ENCODE measurements around the gene KCNQ1OT1.

Gene KCNQ1OT1

DNA sequence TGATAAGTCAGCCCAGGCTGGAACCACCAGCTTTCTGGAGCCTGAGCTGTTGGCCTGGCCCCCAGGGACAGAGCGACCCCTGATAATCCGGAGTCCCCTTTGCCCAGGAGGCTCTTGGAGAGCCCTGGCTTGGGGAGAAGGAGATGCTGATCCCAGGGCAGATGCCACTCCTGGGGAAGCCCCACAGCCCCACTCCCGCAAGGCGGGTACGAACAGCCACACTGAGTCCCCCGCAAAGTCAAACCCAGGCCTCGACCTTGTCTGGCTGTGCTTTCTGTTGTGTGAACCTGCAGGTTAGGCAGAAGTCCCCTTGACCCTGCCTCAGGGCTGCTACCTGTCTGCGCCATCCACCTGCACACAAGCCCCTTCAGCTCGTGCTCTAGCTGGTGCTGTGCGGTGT is 108.0 kb downstream of the KCNQ1OT1 start:
- DNase-seq, result no peak

DNA sequence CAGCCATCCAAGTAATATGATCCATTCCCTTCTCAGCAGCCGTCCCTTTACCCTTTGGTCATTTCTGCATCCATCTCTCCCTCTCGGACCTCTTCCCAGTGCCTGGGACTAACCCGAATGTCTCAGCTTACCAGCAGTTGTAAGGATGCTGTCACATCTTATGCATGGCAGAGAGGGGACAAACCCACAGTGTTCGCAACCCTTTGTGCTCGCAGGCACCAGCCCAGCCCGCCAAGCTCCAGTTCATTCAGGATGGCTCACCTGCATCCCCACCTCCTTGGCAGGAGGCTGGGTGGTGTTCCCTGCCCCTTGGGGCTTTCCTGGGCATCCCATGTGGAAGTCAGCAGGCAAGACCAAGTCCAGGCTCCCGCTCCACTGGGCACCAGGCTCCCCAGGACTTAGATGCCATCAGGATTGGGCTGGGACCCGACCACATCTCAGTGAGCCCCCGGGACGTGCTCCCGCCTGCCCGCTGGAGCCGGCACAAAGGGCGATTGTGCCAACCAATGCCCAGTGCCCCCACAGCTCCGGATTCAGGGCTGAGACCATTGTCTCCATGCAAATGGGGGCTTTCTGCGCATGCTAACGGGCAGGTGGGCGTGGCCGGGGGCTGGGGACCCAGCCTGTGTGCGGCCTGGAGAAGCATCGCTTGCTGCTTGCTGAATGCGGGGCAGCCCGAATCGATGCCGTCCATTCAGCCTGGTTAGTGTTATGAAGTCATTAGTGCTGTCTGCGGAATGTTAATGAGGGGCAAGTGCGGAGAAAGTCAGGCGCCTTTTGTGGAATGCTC is 108.6 kb downstream of the KCNQ1OT1 start:
- DNase-seq, result no peak

DNA sequence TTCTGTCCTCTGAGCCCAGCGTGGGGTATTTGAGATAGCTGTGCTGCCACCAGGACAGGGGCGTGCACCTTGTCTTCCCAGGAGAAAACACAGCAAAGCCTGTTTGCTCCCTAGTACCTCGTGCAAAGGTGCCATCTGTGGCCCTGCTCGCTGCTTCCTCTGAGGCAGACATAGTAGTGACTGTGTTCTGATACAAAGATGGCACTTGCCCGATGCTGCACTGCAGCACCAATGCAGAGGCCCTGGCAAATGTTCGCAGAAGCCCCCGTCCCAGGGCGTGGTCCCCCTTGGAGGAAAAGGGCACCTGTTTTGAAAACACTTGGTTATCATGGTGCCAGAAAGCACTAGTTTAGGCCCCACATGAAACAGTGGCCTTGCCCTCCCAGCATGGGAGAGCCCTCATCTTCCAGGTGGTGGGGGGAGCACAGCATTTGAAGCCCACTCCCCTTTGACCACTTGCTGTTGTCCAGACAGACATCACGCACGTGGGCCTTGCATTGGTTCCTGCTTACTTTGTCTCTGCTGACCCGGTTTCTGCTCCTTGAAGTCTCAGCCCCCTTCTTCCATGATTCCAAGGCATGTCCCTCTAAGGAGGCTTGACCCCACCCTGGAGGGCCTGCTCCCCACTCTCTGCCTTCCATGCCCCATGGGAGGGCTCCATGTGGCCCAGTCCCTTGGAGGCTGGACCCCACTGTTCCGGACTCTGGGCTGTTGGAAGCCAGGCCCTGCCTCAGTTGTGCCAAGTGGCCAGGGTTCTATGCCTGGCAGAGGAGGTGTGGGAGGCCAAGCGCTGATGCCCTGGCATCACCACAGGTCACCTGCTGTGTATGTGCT is 109.4 kb downstream of the KCNQ1OT1 start:
- DNase-seq, result no peak

DNA sequence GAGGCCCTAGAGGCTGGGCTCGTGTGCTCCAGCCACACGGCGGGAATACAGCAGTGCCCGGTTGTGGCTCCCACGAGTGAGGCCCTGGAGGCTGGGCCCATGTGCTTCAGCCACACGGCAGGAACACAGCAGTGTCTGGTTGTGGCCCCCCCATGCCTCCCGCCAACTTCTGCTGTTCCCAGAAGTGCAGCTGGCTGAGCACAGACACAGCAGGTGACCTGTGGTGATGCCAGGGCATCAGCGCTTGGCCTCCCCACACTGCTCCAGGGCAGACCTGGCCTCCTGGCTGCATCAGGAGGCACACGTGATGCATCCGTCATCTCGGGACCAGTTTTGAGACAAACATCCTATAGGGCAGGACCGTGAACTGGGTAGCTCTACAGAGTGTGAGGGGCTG is 110.3 kb downstream of the KCNQ1OT1 start:
- DNase-seq, result no peak

DNA sequence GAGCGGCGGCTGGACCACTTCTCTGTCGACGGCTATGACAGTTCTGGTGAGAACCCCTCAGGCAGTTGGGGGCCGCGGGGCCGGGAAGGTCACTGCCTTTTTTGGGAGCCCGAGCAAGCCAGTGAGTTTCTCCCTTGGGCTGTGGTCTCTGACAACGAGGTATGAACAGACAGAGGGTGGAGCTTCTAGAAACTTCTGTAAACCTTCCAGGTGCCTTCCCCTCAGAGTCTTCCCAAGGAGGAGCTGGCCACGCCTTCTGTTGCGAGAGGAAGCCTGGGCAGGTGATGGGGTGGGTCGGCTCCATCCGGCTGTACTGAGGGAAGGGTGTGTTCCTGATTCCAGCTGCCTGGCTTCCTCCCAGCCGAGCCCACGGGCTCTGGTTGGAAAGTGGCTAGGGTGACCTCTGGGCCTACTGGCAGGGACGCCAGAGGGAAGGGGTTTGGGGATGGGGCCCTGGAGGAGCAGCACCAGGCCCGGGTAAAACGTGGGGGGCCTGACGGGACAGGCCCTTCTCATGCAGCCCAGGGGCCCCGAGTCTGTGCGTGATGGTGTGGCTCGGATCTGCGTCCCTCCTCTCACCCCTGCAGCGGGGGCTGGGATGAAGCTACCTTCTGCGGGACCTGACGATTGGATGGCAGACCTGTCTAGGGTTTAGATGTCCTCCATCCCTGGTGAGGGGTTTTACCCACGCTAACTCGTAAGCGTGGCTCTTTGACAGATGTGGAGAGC is 110.8 kb downstream of the KCNQ1OT1 start:
- DNase-seq, result no peak

DNA sequence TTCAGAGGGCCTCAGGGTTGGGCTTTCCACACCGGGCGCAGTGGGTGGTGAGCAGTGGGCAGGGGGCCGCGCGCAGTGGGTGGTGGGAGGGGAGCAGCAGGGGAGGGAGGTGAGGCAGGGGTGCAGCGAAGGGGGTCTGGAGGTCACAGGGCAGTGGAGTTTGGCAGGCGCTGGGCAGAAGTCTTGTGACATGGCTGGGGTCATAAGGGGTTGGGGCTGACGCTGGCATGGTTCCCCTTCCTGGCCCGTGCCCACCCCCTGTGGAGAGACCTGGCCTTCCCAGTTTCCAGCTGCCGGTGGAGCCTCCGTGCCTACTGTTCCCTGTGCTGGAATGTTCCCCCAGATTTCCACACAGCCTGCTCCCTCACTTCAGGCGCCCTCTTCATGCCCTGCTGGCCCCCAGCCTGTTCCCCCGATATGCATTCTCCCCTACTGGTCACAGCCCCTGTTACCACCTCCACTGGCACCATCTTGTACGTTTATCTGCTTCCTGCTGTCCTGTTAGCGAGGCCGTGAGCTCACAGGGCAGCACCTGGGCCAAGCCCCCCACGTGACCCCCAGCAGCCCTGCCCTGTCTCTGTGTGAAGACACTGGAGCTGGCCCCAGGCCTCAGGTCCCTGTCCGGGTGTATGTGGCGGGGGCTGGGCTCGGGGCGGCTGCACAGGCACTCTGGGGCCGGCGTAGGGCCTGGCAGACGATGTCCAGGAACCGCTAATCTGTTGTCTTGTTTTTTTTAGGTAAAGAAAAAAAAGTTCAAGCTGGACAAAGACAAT is 111.6 kb downstream of the KCNQ1OT1 start:
- DNase-seq, result no peak

DNA sequence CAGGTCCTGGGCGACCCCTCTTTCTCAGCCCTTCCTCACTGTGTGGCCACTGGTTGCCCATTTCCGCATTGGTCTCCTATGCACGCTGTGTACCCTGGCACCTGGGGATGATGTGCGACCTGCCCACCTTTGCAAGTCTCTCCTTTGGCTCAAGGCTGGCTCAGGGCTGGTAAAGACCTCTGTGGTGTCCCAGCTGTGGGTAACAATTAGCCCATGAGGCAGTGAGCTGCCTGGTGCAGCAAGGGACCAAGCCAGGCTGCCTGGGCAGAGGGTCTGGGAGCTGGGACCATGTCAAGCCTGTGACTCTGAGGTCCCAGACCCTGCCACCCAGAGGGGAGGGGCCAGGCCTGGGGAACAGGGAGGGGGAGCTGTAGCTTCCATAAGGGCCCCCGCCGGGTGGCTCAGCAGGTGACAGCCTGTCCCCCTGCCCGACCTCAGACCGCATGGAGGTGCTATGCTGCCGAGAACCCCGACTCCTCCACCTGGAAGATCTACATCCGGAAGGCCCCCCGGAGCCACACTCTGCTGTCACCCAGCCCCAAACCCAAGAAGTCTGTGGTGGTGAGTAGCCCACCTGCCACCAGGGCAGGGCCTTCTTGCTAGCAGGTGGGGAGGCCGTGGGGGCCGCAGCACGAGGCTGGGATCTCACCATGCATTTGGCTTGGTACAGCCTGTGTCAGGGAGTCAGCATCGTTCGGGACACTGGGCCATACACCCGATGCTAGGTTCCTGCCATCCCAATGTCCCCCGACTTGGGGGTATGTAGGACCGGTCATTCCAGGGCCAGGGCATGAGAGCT is 112.5 kb downstream of the KCNQ1OT1 start:
- DNase-seq, result no peak

DNA sequence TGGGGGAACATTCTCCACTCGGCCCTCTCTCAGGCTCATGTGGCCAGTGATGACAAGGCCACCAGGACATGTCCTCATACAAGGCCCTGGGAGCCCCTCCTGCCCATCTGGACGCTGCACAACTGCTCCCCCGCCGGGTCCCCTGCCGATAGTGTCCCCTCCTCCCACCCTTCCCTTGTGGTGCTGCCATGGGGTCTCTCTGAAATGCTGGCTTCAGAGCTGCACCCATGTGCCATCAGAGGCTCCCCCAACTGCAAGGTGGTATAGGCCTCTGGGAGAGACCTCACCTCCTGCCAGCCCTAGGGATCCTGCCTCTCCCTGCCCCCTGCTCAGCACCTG is 113.0 kb downstream of the KCNQ1OT1 start:
- no peak for DNase-seq

DNA sequence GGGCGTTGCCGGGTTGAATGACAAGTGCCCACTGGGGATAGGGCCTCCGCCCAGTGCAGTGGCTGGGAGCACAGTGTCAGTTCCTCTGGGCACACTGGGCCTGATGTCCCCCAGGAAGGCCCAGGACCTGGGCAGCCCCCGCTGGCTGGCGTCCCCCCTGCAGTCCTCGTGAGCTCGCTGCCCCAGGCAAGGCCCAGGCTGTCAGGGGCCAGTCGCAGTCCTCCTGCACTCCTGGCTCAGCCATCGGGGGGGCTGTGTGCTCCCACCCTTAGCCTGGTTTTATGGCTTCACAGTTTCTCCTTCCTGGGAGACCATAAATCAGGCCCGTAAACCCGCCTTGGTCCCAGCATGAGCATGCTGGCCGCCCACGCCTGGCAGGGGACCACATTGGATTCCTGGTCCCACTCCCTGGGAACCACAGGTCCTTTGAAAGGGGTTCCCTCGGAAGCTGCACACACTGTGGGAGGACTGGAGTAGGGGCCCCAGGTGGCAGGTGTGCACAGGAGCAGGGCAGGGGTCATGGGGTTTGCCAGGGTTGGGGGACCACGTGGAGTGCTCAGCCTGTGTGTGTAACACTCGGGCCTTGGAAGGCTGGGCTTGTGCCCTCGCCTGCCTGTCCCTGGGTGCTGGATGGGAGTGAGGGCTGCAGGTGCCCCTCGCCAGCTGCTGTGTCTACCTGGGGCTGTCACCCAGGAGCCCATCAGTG is 113.6 kb downstream of the KCNQ1OT1 start:
- DNase-seq, result no peak

DNA sequence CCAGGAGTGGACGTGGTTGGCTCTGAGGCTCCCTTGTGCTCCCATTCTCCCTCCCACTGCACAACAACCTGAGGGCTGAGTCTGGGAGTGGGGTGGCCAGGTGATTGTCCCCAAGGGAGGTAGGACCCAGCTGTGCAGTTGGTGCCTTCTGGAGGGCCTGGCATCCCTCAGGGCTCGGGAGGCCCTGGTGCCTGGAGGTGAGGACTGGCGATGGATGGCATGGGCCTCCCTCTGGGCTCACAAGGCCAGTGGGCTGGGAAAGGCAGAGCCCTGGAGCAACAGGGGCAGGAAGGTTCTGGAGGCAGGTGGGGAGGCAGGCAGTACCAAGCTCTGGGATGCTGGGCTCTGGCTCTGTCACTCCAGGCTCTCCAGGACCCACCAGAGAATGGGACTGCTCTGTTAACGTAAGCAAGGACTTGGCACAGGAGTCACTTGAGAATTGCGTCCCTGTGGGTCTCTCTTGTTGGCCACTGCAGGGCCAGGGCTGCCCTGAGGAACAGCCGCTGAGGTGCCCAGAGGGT is 114.2 kb downstream of the KCNQ1OT1 start:
- no peak for DNase-seq

DNA sequence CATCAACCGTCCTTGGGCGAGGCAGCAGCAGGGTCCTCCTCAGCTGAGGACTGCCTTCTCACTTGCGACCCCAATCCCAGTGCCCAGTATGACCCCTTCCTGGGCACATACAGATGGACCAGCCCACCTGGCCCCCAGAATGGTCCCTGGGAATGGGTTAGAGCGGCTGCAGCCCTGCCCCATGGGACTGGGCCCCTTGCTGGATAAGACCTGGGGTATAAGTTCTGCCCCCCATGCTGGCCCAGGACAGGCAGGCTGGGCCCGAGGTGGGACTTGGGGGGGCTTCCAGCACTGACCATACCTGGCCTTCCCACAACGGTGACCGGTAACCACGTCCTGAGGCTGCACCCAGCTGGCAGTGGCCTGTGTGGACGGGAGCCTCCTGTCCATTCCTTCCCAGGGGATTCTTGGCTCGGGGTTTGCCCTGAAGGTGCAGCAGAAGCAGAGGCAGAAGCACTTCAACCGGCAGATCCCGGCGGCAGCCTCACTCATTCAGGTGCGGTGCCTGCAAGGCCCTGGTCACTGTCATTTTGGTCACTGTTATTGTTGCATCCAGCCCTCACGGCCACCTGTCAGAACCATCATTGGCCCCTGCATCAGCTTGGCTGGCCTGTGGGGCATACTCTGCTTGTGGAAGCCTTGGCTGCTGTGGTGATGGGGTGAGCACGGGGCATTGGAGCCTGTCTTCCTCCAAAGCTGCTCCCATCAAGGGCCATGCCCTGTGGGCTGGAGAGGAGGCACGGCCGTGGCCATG is 114.8 kb downstream of the KCNQ1OT1 start:
- DNase-seq, result no peak

DNA sequence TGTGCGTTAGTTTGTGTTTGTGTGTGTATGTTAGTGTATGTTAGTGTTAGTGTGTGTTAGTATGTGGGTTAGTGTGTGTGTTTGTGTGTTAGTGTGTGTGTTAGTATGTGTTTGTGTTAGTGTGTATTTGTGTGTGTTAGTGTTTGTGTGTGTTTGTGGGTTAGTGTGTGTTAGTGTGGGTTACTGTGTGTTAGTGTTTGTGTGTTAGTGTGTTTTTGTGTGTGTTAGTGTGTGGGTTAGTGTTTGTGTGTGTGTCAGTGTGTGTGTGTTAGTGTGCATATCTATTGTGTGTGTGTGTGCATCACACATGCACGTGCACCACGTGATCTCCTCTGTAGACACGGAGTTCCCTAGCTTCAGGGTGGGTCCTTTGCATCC is 115.4 kb downstream of the KCNQ1OT1 start:
- no peak for DNase-seq

DNA sequence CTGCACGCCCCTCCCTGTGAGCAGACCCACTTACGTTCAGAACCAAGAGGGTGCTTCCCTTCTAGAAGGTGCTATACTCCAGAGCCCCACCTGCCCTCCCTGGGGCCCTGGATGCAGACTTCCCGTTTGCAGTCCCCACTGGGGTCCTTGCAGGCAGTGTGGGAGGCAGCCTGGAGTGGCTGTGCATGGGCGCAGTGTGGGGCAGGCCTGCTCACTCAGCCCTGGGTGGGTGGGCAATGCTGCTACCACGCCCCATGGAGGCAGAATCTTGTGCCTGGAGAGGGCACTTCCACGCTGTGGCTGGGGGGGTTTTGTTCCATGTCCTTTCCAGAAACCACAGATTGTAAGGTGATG is 116.2 kb downstream of the KCNQ1OT1 start:
- DNase-seq, result no peak

DNA sequence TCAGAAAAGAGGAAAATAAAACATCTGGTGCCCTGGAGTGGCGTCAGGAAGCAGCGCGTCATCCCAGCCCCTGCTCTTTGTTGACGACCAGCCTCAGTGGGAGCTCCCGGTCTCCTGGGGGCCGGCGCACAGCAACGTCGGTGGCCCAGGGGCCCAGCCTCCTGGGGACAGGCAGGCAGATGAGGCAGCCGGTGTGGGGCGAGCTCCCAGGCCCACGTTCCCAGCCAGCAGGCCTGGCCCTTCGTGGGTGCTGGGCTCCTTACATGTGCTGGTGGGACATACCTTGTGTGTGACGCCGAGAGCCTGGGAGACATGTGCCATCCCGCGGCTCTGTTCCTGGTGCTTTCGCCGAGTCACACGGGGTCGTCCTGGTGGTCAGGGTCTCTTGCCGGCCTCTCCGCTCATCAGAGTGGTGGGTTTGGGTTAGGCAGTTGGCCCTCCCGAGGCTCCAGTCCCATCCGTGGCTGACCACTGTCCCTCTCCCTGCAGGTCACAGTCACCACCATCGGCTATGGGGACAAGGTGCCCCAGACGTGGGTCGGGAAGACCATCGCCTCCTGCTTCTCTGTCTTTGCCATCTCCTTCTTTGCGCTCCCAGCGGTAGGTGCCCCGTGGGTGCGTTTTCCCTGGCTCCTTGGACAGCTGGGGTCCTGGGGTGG is 116.7 kb downstream of the KCNQ1OT1 start:
- no peak for DNase-seq

DNA sequence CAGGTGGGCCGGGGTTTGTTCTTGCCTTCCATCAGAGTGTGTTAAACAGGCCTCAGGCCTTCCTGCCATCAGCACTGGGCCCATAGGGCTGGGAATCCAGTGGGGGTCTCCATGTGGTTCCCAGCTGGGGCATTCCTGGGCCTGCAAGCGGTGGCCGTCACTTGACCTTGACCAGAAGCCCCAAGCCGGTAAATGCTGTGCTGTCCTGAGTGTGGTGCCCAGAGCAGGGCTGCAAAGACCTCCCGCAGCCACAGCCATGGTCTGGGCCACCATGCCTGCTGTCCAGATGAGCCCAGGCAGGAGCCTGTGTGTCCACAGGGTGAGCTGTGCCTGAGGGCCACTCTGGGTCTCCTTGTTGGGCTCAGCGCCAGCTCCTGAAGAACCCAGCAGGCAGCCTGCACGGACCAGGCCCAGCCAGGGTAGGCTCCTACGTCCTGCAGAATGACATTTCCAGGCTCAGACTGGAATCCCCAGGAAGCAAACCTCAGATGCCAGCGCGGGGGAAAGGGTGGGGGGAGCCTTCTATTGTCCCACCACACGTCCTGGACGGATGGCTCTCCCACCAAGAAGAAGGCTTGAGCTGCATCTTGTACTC is 117.3 kb downstream of the KCNQ1OT1 start:
- no peak for DNase-seq

DNA sequence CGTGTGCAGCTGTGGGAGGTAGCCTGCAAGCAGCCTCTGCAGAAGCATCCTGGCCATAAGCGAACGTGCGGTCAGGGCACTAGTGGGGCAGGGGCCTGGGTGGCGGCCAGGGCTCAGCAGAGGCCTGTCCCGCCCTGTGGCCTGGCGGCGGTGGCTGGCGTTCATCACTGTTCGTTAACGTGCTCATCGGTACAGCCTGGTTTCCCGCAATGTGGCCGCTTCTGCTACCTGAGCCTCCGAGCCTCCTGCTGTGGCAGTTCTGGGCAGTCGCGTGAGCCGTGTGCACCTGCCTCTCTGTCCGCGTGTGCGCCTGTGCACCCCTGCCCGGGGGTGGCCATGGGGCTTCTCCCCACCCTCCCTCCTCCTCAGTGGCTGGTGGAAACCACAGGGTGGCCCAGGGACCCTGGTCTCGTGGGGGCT is 117.9 kb downstream of the KCNQ1OT1 start:
- no peak for DNase-seq

DNA sequence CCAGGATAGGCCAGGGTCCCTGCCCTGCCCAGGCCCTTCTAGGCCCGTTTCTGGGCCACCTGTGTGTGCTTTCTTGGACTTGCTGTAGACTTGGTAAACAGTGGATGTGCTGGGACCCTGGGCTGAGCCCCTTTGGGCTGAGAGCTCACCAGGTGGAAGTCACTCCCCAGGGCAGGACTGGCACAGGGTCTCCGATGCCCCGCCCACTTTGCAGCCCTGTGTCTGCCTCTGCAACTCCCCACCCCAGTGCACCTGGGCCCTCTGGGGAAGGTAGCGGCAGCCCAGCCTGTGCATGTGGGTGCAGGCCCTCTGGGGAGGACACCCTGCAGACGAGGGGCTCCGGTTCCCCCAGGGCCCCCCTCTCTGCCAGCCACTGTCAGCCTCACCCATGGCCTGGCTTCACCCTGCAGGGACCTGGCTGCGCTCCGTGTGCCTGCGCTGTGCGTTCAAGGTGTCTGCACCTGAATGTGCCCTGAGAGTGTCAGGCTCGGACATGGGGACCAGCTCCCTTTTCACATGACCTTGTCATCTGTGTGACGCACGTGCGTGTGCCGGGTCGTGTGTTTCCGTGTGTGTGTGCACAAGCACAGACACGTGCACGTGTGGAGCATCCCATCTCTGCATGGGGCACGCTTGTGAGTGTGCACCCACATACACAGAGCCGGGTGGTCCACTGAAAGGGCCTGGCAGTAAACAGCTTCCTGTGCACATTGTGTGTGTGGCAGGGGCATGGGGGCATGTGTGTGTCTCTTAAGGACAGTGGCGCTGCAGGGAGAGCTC is 118.5 kb downstream of the KCNQ1OT1 start:
- no peak for DNase-seq

DNA sequence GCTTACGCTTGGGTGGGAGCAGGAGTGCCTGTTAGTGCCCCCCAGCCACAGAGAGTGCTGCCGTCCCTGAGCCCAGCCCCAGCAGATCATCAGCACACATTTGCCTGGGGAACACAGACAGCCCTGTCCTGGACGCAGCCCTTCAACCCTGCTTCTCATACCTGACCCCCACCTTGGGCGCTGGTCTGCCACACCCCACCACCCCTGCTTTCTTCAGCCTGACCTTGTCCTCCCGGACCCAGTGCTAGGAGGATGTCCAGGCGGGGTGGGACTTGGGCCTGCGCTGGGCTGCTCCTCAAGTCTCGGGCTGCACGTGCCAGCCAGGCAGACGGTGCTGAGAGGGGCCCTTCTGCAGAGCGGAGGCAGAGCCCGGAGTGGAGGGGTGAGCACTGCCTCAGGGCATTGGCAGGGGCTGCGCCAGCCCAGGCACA is 119.2 kb downstream of the KCNQ1OT1 start:
- no peak for DNase-seq

DNA sequence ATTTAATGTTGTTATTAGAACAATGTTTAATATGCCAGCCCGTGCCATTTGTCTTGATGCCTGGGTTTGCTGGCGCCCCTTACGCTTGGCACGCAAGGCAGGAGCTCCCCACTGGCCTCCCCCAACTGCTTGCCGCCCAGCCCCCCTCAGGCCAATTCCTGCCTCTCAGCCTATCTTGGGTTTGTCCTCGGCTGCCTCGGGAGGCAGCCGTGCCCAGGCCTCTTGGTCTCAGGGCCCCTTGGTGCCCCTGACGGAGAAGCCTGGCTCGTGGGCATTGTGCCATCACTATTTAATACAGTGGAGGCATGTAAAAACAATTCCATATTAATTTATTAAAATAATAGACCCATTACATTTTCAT is 119.8 kb downstream of the KCNQ1OT1 start:
- no peak for DNase-seq
